B cell (primary cell): ENCODE measurements around the gene APOE. TPM values are rescaled to one million over a fixed set of nuclear protein-coding genes. Genes with fewer than 3 reads are reported as not detected.
A peak's percentile ranks its signal among the peaks of the same experiment; 100 is the strongest.

ENCODE experiments used
- ATAC-seq: fragments of 200-7000 bp; cut with Tn5 transposase; one replicate; pipeline ENCODE4 v1.10.0; 2021; ENCODE audit warnings: low read depth, mild to moderate bottlenecking, moderate number of reproducible peaks, moderate library complexity
- CTCF ChIA-PET: fragments of 350-600 bp; sonication (Branson Sonifier 250); formaldehyde crosslinking; loops from one replicate; lab custom pipeline; 2021; ENCODE audit warnings: antibody characterized with exemption, inconsistent platforms; lab: Charles Lee
- POLR2A ChIA-PET: fragments of 350-600 bp; sonication (Branson Sonifier 250); formaldehyde crosslinking; loops from one replicate; lab custom pipeline; 2021; ENCODE audit warnings: antibody characterized with exemption; lab: Charles Lee
- DNase-seq: peaks from one replicate; pipeline ENCODE4 v3.0.0; 2013
- H2AFZ ChIP-seq: 2 replicates; pipeline ENCODE4 v1.6.1; 2012; ENCODE audit warnings: mild to moderate bottlenecking, low read depth, low read length; ENCODE audit not compliant: insufficient read depth, poor library complexity, severe bottlenecking
- H3K27ac ChIP-seq, 2 donors: 1 replicate in 1 of 2; 2 replicates in 1 of 2; pipeline ENCODE4 v1.5.1; 2012 to 2013; ENCODE audit warnings: low read length in 2 of 2, mild to moderate bottlenecking in 2 of 2, moderate library complexity in 1 of 2
- H3K27me3 ChIP-seq, 4 experiments: fragments of 200-600 bp in 1 of 4; sonication (generic) in 1 of 4; replicated peaks in 1 of 4; 1 replicate in 2 of 4; 2 replicates in 2 of 4; pipeline versions ENCODE4 v1.6.1 to v1.7.0; 2013 to 2016; ENCODE audit warnings: low read length in 3 of 4, mild to moderate bottlenecking in 2 of 4, mixed read lengths in 1 of 4, moderate library complexity in 1 of 4; ENCODE audit not compliant: insufficient read depth in 4 of 4, control insufficient read depth in 3 of 4; ENCODE audit errors: control extremely low read depth in 1 of 4
- H3K36me3 ChIP-seq, 2 experiments: replicated peaks in 1 of 2; 1 replicate in 1 of 2; 2 replicates in 1 of 2; pipeline versions ENCODE4 v1.6.1 to v1.7.1; 2013; ENCODE audit warnings: low read length in 1 of 2; ENCODE audit not compliant: insufficient read depth in 2 of 2, control insufficient read depth in 1 of 2; ENCODE audit errors: control extremely low read depth in 1 of 2, extremely low read depth in 1 of 2
- H3K4me1 ChIP-seq, 2 donors: fragments of 200-600 bp in 1 of 2; sonication (generic) in 1 of 2; 1 replicate in 1 of 2; 2 replicates in 1 of 2; pipeline versions ENCODE4 v1.5.1 to v1.6.1; 2013 to 2017; ENCODE audit warnings: low read length in 2 of 2; ENCODE audit not compliant: control insufficient read depth in 2 of 2, insufficient read depth in 2 of 2
- H3K4me2 ChIP-seq: replicated peaks from 2 replicates; pipeline ENCODE3; 2012; ENCODE audit warnings: mild to moderate bottlenecking, low read depth, low read length; ENCODE audit not compliant: poor library complexity, severe bottlenecking
- H3K4me3 ChIP-seq, 5 experiments: fragments of 200-600 bp in 1 of 5; sonication (generic) in 1 of 5; 1 replicate in 3 of 5; 2 replicates in 2 of 5; pipeline versions ENCODE4 v1.5.1 to v1.7.0; 2011 to 2016; ENCODE audit warnings: low read length in 4 of 5, mild to moderate bottlenecking in 4 of 5, low read depth in 2 of 5, control low read depth in 1 of 5, moderate library complexity in 1 of 5; ENCODE audit not compliant: insufficient read depth in 1 of 5; ENCODE audit errors: control extremely low read depth in 1 of 5, extremely low read depth in 1 of 5
- H3K79me2 ChIP-seq: fragments of 200-600 bp; sonication (generic); one replicate; pipeline ENCODE4 v1.6.0; 2016; ENCODE audit warnings: low read length; ENCODE audit not compliant: control insufficient read depth, insufficient read depth
- H3K9ac ChIP-seq: fragments of 200-600 bp; sonication (generic); 2 replicates; pipeline ENCODE4 v1.6.1; 2017; ENCODE audit warnings: mild to moderate bottlenecking, low read length, moderate library complexity
- H3K9me3 ChIP-seq, 3 donors: one replicate each; pipeline versions ENCODE4 v1.6.1 to v1.7.1; 2013; ENCODE audit warnings: low read length in 2 of 3; ENCODE audit not compliant: control insufficient read depth in 2 of 3, insufficient read depth in 1 of 3; ENCODE audit errors: control extremely low read depth in 1 of 3
- H4K20me1 ChIP-seq: 2 replicates; pipeline ENCODE4 v1.6.0; 2012; ENCODE audit warnings: mild to moderate bottlenecking, low read length; ENCODE audit not compliant: insufficient read depth, control insufficient read depth, poor library complexity, severe bottlenecking
- H3K27ac Mint-ChIP-seq: one replicate; pipeline ENCODE4 v1.8.0; 2021; ENCODE audit warnings: mixed read lengths
- H3K27me3 Mint-ChIP-seq: one replicate; pipeline ENCODE4 v1.8.0; 2021; ENCODE audit warnings: mixed read lengths
- H3K4me1 Mint-ChIP-seq: one replicate; pipeline ENCODE4 v1.8.0; 2021; ENCODE audit warnings: mixed read lengths
- H3K4me3 Mint-ChIP-seq: one replicate; pipeline ENCODE4 v1.8.0; 2021; ENCODE audit warnings: mixed read lengths
- H3K9me3 Mint-ChIP-seq: one replicate; pipeline ENCODE4 v1.8.0; 2022; ENCODE audit warnings: mixed read lengths; ENCODE audit not compliant: insufficient read depth
- EZH2 ChIP-seq: IDR thresholded peaks from 2 replicates; pipeline ENCODE4 v1.6.1; 2012; ENCODE audit warnings: borderline replicate concordance, low read depth, mild to moderate bottlenecking, moderate library complexity, low read length; ENCODE audit not compliant: insufficient read depth, poor library complexity, severe bottlenecking
- WGBS: methylation state at CpG from one replicate; pipeline ENCODE4 v1.1.5; 2013; ENCODE audit warnings: missing lambda C conversion rate; ENCODE audit not compliant: insufficient coverage; 5-methylcytosine and 5-hydroxymethylcytosine counted together
- intact Hi-C: fragments of 100-400 bp; cut with micrococcal nuclease; formaldehyde crosslinking; loops from one replicate; pipeline ENCODE4 v1.10.0; 2022
- polyA plus RNA-seq: library from polyadenylated mRNA; depleted of rRNA; stranded (reverse); fragments of >200 nt; gene quantifications from 2 replicates; pipeline ENCODE4 v1.2.3, GENCODE V29; 2012
- total RNA-seq, 2 donors: library from RNA; stranded (reverse); fragments of 120-200 nt in 1 of 2; gene quantifications; 1 replicate in 1 of 2; 2 replicates in 1 of 2; pipeline versions ENCODE4 v1.2.3 to v1.2.4, GENCODE V29; 2013 to 2022
- TF ChIP-seq, protein P1 (sequence below): fragments of 200-600 bp; IDR thresholded peaks from one replicate; pipeline ENCODE4 v1.8.0; 2022; ENCODE audit warnings: antibody characterized with exemption, mild to moderate bottlenecking

APOE gene
- total and polyA plus RNA-seq, 2 donors (not counting 1 experiment from before 2014, with no cell fraction given), result 0.74 to 2.8 TPM

DNA sequence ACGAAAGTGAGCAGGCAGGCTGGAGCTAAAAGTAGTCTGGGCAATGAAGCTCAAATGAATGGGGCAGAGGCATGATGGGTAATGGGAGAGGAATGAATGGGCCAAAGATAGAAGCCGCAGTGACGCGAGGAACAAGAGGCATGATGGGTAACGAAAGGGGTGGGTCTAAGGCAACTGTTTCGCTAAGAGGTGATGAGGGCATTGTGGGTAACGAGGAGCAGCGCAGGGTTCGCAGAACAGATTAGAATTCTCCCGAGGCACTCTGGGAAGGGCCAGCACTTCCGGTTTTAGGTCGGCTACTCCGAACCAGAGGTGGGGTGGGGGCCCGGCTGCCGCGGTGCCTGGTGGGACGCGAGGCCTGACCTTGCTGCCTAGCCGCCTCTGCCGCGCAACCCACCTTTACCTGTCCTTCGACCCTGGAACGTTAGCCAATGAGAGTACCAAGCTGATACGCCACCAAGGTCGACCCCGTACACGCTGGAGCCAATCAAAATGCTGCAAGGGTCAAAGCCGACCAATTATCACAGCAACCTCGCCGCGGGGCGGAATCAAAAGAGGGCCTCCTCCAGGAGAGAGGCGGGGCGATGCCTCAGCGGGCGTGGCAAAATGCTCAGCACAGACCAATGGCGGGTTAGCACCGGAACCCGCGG is 15.1 kb upstream of the APOE start:
- POLR2A ChIA-PET, result interaction anchor here (0.6 to 1.4 kb wide), 7 partner anchors 65 to 1728 kb away, joined by 3 to 10 read pairs (median 5); partner anchors contain the start of genes CLASRP and CLPTM1
- peak overlapping the region; percentile 87 to 98 for H3K27ac ChIP-seq
- Mint-ChIP-seq H3K4me1 (peaks cover 29% of the 10 kb centered on the region), H3K4me3 (peak overlapping the region; percentile 92), H3K9me3 (no peaks in the 10 kb centered on the region), H3K27me3 (no peaks in the 10 kb centered on the region), H3K27ac (peak overlapping the region; percentile 94)
- peaks cover 16 to 21% of the 10 kb centered on the region in 2 donors for H3K4me1 ChIP-seq
- H4K20me1 ChIP-seq, result peaks cover 7% of the 10 kb centered on the region
- H2AFZ ChIP-seq, result peak overlapping the region; percentile 83
- H3K4me2 ChIP-seq, result peak overlapping the region; percentile 76
- H3K4me3 ChIP-seq, result peak overlapping the region; percentile 65 to 90 (median 73)
- H3K27me3 ChIP-seq, result no peaks in the 10 kb centered on the region
- H3K36me3 ChIP-seq, result peaks cover 0 to 30% of the 10 kb centered on the region in 2 experiments
- intact Hi-C loops, result loop anchor here (1.0 to 2.0 kb wide), 11 partner anchors 25 to 802 kb away; partner anchors contain the start of genes BLOC1S3, CLPTM1, ERCC2 and GEMIN7
- DNase-seq, result peak; percentile 100
- peaks cover 19% of the 10 kb centered on the region for H3K79me2 ChIP-seq
- ATAC-seq, result peak; percentile 78
- H3K9ac ChIP-seq, result peak overlapping the region; percentile 74
- WGBS, result 0% methylated on average over 40 of the region's 40 CpGs
- H3K9me3 ChIP-seq, result peaks cover 0 to 3% (median 0%) of the 10 kb centered on the region in 3 donors
- no peak for TF ChIP-seq EZH2
- TF ChIP-seq, protein P1, sequence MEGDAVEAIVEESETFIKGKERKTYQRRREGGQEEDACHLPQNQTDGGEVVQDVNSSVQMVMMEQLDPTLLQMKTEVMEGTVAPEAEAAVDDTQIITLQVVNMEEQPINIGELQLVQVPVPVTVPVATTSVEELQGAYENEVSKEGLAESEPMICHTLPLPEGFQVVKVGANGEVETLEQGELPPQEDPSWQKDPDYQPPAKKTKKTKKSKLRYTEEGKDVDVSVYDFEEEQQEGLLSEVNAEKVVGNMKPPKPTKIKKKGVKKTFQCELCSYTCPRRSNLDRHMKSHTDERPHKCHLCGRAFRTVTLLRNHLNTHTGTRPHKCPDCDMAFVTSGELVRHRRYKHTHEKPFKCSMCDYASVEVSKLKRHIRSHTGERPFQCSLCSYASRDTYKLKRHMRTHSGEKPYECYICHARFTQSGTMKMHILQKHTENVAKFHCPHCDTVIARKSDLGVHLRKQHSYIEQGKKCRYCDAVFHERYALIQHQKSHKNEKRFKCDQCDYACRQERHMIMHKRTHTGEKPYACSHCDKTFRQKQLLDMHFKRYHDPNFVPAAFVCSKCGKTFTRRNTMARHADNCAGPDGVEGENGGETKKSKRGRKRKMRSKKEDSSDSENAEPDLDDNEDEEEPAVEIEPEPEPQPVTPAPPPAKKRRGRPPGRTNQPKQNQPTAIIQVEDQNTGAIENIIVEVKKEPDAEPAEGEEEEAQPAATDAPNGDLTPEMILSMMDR, result no peak
- CTCF ChIA-PET, result interaction anchor here (0.5 to 1.4 kb wide), 8 partner anchors 25 to 299 kb away, joined by 3 to 10 read pairs (median 3); no protein-coding TSS in a partner anchor
